H1 (cell line): ENCODE results near the gene PHKA2. TPM values are rescaled to one million over a fixed set of nuclear protein-coding genes. Genes with fewer than 3 reads are reported as not detected.

ENCODE experiments used
- CTCF ChIA-PET: fragments of 300-600 bp; sonication (Branson Sonifier 250); formaldehyde crosslinking; loops from one replicate; lab custom pipeline; 2021; ENCODE audit not compliant: partially characterized antibody; lab: Charles Lee
- POLR2A ChIA-PET: fragments of 300-600 bp; sonication (Branson Sonifier 250); formaldehyde crosslinking; loops from one replicate; lab custom pipeline; 2021; ENCODE audit warnings: inconsistent platforms; ENCODE audit not compliant: partially characterized antibody; lab: Charles Lee
- DNase-seq, 2 experiments: peaks; one replicate each; pipeline versions ENCODE4 v3.0.0 to v3.0.0-alpha.2; 2010 to 2022; ENCODE audit warnings: low spot score in 2 of 2, low read depth in 1 of 2, mixed read lengths in 1 of 2
- FAIRE-seq: peaks from 2 replicates; lab custom pipeline; 2011; peaks lifted over from hg19 to GRCh38; lab: Jason Lieb, UNC
- H2AFZ ChIP-seq: 2 replicates; pipeline ENCODE4 v1.8.1; 2012; ENCODE audit warnings: low read length, inconsistent platforms
- H2AK5ac ChIP-seq: 2 replicates; pipeline ENCODE4 v1.6.1; 2013; ENCODE audit warnings: low read depth, low read length
- H2BK120ac ChIP-seq: replicated peaks from 2 replicates; pipeline ENCODE3; 2013; ENCODE audit warnings: low read depth, low read length, inconsistent platforms
- H2BK12ac ChIP-seq: 2 replicates; pipeline ENCODE4 v1.6.1; 2013; ENCODE audit warnings: low read depth, low read length
- H2BK15ac ChIP-seq: 2 replicates; pipeline ENCODE4 v1.6.1; 2013; ENCODE audit warnings: low read length
- H2BK20ac ChIP-seq: 2 replicates; pipeline ENCODE4 v1.6.1; 2013; ENCODE audit warnings: low read length
- H2BK5ac ChIP-seq: 2 replicates; pipeline ENCODE4 v1.6.1; 2013; ENCODE audit warnings: low read depth, low read length
- H3K14ac ChIP-seq: 2 replicates; pipeline ENCODE4 v1.6.1; 2013; ENCODE audit warnings: inconsistent platforms; ENCODE audit not compliant: insufficient read length
- H3K18ac ChIP-seq: 2 replicates; pipeline ENCODE4 v1.6.1; 2013; ENCODE audit warnings: low read length; ENCODE audit errors: extremely low read depth
- H3K23ac ChIP-seq: 2 replicates; pipeline ENCODE4 v1.6.1; 2013; ENCODE audit warnings: inconsistent platforms; ENCODE audit not compliant: insufficient read length
- H3K23me2 ChIP-seq: 2 replicates; pipeline ENCODE4 v1.6.1; 2013; ENCODE audit warnings: low read depth, low read length
- H3K27ac ChIP-seq: 2 replicates; pipeline ENCODE4 v1.6.1; 2011; ENCODE audit warnings: low read depth, low read length, inconsistent platforms
- H3K27me3 ChIP-seq, 4 experiments: replicated peaks in 1 of 4; 1 replicate in 1 of 4; 2 replicates in 3 of 4; pipeline versions ENCODE4 v1.6.1 to v1.8.1; 2011 to 2013; ENCODE audit warnings: low read length in 3 of 4, mild to moderate bottlenecking in 3 of 4, inconsistent platforms in 2 of 4, mixed read lengths in 2 of 4, moderate library complexity in 1 of 4; ENCODE audit not compliant: control insufficient read depth in 3 of 4, insufficient read depth in 3 of 4; ENCODE audit errors: extremely low read depth in 1 of 4
- H3K36me3 ChIP-seq, 4 experiments: 2 replicates each; pipeline versions ENCODE4 v1.6.1 to v1.8.1; 2011 to 2013; ENCODE audit warnings: mild to moderate bottlenecking in 4 of 4, low read length in 3 of 4, moderate library complexity in 2 of 4, control low read depth in 1 of 4, inconsistent platforms in 1 of 4; ENCODE audit not compliant: insufficient read depth in 4 of 4, control insufficient read depth in 2 of 4
- H3K4ac ChIP-seq: replicated peaks from 2 replicates; pipeline ENCODE3; 2013; ENCODE audit warnings: low read length, low read depth, mixed read lengths, inconsistent platforms; ENCODE audit not compliant: insufficient read length
- H3K4me1 ChIP-seq, 4 experiments: replicated peaks in 1 of 4; 1 replicate in 1 of 4; 2 replicates in 3 of 4; pipeline versions ENCODE4 v1.6.1 to v1.8.1; 2011 to 2013; ENCODE audit warnings: low read length in 3 of 4, inconsistent platforms in 2 of 4, mixed read lengths in 1 of 4; ENCODE audit not compliant: insufficient read depth in 4 of 4, control insufficient read depth in 3 of 4
- H3K4me2 ChIP-seq, 2 experiments: 2 replicates each; pipeline versions ENCODE4 v1.6.1 to v1.8.1; 2011 to 2013; ENCODE audit warnings: low read depth in 2 of 2, low read length in 2 of 2, control low read depth in 1 of 2, inconsistent platforms in 1 of 2, mild to moderate bottlenecking in 1 of 2; ENCODE audit not compliant: insufficient read depth in 1 of 2
- H3K4me3 ChIP-seq, 4 experiments: fragments of 200-600, 300-600 bp in 1 of 4; sonication (generic), shearing (Covaris generic), sonication (Bioruptor Twin) in 1 of 4; 2 replicates each; pipeline versions ENCODE4 v1.5.1 to v1.8.1; 2011 to 2016; ENCODE audit warnings: low read length in 4 of 4, low read depth in 3 of 4, control low read depth in 2 of 4, inconsistent platforms in 2 of 4, mild to moderate bottlenecking in 2 of 4, mixed read lengths in 1 of 4, moderate library complexity in 1 of 4; ENCODE audit not compliant: insufficient read depth in 2 of 4; ENCODE audit errors: extremely low read depth in 1 of 4
- H3K56ac ChIP-seq: replicated peaks from 2 replicates; pipeline ENCODE3; 2013; ENCODE audit warnings: low read depth, mild to moderate bottlenecking, mixed read lengths, low read length, inconsistent platforms; ENCODE audit not compliant: insufficient read length
- H3K79me1 ChIP-seq: 2 replicates; pipeline ENCODE4 v1.6.1; 2013; ENCODE audit warnings: low read depth, low read length, control low read depth
- H3K79me2 ChIP-seq, 2 experiments: 2 replicates each; pipeline versions ENCODE4 v1.6.1 to v1.8.1; 2012 to 2013; ENCODE audit warnings: low read length in 2 of 2, mild to moderate bottlenecking in 2 of 2, inconsistent platforms in 1 of 2; ENCODE audit not compliant: insufficient read depth in 2 of 2, control insufficient read depth in 1 of 2
- H3K9ac ChIP-seq, 4 experiments: replicated peaks in 1 of 4; 1 replicate in 1 of 4; 2 replicates in 3 of 4; pipeline versions ENCODE4 v1.6.1 to v1.8.1; 2011 to 2013; ENCODE audit warnings: low read depth in 3 of 4, low read length in 3 of 4, control low read depth in 2 of 4, mild to moderate bottlenecking in 2 of 4, moderate library complexity in 2 of 4, inconsistent platforms in 1 of 4; ENCODE audit errors: extremely low read depth in 1 of 4
- H3K9me3 ChIP-seq, 2 experiments: 2 replicates each; pipeline versions ENCODE4 v1.6.1 to v1.8.1; 2012 to 2013; ENCODE audit warnings: mild to moderate bottlenecking in 2 of 2, moderate library complexity in 2 of 2, control low read depth in 1 of 2, inconsistent platforms in 1 of 2, low read depth in 1 of 2, low read length in 1 of 2, mixed read lengths in 1 of 2; ENCODE audit not compliant: insufficient read depth in 2 of 2
- H4K20me1 ChIP-seq, 2 experiments: replicated peaks in 1 of 2; 2 replicates each; pipeline versions ENCODE3 to v1.8.1; 2011 to 2013; ENCODE audit warnings: inconsistent platforms in 2 of 2, low read length in 2 of 2, mild to moderate bottlenecking in 1 of 2; ENCODE audit not compliant: insufficient read depth in 2 of 2, control insufficient read depth in 1 of 2
- H4K5ac ChIP-seq: 2 replicates; pipeline ENCODE4 v1.6.1; 2013; ENCODE audit warnings: low read length, low read depth, mixed read lengths, inconsistent platforms; ENCODE audit not compliant: insufficient read length
- H4K8ac ChIP-seq: 2 replicates; pipeline ENCODE4 v1.8.0; 2013; ENCODE audit warnings: mild to moderate bottlenecking, moderate library complexity, low read length, inconsistent platforms; ENCODE audit not compliant: insufficient read depth; ENCODE audit errors: extremely low read depth
- H4K91ac ChIP-seq: replicated peaks from 2 replicates; pipeline ENCODE3; 2013; ENCODE audit warnings: low read length, mixed read lengths, inconsistent platforms; ENCODE audit not compliant: insufficient read length
- TEAD4 ChIP-seq: IDR thresholded peaks from 2 replicates; pipeline ENCODE4 v1.6.1; 2012; ENCODE audit warnings: low read depth, low read length, inconsistent platforms, mixed read lengths
- WGBS, 2 experiments: shearing (Covaris generic) in 1 of 2; methylation state at CpG; one replicate each; pipeline versions ENCODE4 v1.1.6 to v1.1.7; 2013 to 2015; ENCODE audit warnings: low lambda C conversion rate in 2 of 2, mixed read lengths in 2 of 2, inconsistent platforms in 1 of 2, low coverage in 1 of 2, missing lambda C conversion rate in 1 of 2; ENCODE audit not compliant: insufficient replicate concordance in 2 of 2, insufficient coverage in 1 of 2, insufficient read length in 1 of 2; ENCODE audit errors: extremely low coverage in 1 of 2, missing lambda C conversion rate in 1 of 2; 5-methylcytosine and 5-hydroxymethylcytosine counted together
- polyA plus RNA-seq, 7 experiments: library from polyadenylated mRNA; depleted of rRNA in 3 of 7; stranded (reverse) in 5 of 7; unstranded in 2 of 7; fragments of >200 nt in 5 of 7; fragments of 200-250 nt in 2 of 7; gene quantifications; 1 replicate in 5 of 7; 2 replicates in 1 of 7; 4 replicates in 1 of 7; pipeline versions ENCODE4 v1.2.1 to v1.2.3, GENCODE V29; 2011 to 2013; ENCODE audit warnings: missing spikeins in 2 of 7, mixed read lengths in 2 of 7
- total RNA-seq: library from RNA; stranded (reverse); fragmentation: NEBNext Ultra II Directional; extraction: Animal tissue kit (Norgen Biotek cat#: 25700); gene quantifications from 2 replicates; pipeline ENCODE4 v1.2.1, GENCODE V29; 2021
- TF ChIP-seq, protein P1 (sequence below): IDR thresholded peaks from 2 replicates; pipeline ENCODE4 v1.6.1; 2012; ENCODE audit warnings: inconsistent platforms

PHKA2 gene
- total and polyA plus RNA-seq, 2 of the 8 experiments (the other 6 are each of a cell fraction or from before 2014, with no cell fraction given), result 28.1 to 35.8 TPM

DNA sequence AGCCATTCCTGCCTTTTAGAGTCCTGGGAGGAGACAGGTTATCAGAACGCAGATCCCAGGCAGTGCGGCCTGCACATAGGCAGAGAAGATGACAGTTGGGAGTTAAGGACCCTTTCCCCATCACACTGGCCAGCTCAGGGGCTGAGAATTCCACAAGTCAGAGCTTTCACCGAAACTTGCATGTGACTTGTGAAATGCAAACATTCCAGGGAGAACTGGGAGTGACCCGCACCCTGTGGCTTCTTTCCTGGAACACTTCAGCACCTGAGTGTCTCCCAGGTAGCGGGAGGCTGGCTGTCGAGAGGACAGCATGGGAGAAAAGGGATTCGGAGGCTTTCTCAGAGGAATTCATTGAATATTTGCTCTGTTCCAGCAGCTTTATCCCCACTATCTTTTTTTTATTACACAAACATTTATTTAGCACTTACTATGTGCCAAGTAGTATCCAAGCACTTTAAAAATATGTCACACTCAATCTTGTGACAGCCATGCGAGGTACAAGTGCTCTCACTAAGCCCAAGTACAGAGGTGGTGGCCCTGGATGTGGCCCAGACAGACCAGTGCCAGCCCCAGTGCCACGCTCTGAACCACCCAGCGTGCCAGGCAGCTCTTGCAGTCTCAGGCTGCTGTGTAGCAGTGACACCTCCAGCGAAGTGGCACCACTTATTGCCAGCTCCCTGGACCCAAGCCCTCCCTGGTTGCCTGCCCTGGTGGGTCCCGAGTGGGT, 100.5 kb downstream of the PHKA2 start:
- FAIRE-seq, result no peak

More for the DNA sequence above, 100.5 kb downstream of the PHKA2 start:
- H3K4me1 ChIP-seq, result peaks cover 0 to 10% (median 2%) of the 10 kb centered on the region in 4 experiments; a peak in 2 of 7 replicates
- peaks cover 10% of the 10 kb centered on the region; the same call in 1 of the 2 replicates for H3K23me2 ChIP-seq
- no peaks in the 10 kb centered on the region for H3K36me3 ChIP-seq
- H2BK15ac ChIP-seq, result no peak overlapping the region
- H3K56ac ChIP-seq, result no peak overlapping the region
- H2BK12ac ChIP-seq, result no peak overlapping the region
- no peak overlapping the region for H2AK5ac ChIP-seq
- H3K18ac ChIP-seq, result no peak overlapping the region
- H2BK120ac ChIP-seq, result no peak overlapping the region
- no peak overlapping the region for H3K4me3 ChIP-seq
- no peak overlapping the region for H3K27ac ChIP-seq
- no peak overlapping the region for H3K14ac ChIP-seq
- no peak overlapping the region for H4K91ac ChIP-seq
- H3K4ac ChIP-seq, result no peak overlapping the region
- H3K23ac ChIP-seq, result no peak overlapping the region
- no peak for DNase-seq
- no peaks in the 10 kb centered on the region for H3K79me1 ChIP-seq
- no peak overlapping the region for H3K9ac ChIP-seq
- no peak overlapping the region for H4K5ac ChIP-seq
- H2BK5ac ChIP-seq, result no peak overlapping the region
- WGBS, 2 experiments, result 69% methylated on average over 10 of the region's 12 CpGs; no CpG with 5 or more reads in 1 of the 2 experiments
- no peak overlapping the region for H2BK20ac ChIP-seq
- ChIA-PET CTCF (interaction anchor here (0.6 kb wide), 2 partner anchors 146 to 445 kb away, joined by 3 to 5 read pairs; no protein-coding TSS in a partner anchor), POLR2A (no interaction called here)
- no peak overlapping the region for H2AFZ ChIP-seq
- H3K4me2 ChIP-seq, result no peak overlapping the region; a peak in 1 of 4 replicates
- H4K20me1 ChIP-seq, result no peaks in the 10 kb centered on the region
- H3K79me2 ChIP-seq, result no peaks in the 10 kb centered on the region
- no peaks in the 10 kb centered on the region for H3K9me3 ChIP-seq
- H3K27me3 ChIP-seq, result no peaks in the 10 kb centered on the region; a peak in 1 of 7 replicates
- TF ChIP-seq TEAD4, result peak; percentile 58; the same call in 1 of the 2 replicates
- TF ChIP-seq, protein P1, sequence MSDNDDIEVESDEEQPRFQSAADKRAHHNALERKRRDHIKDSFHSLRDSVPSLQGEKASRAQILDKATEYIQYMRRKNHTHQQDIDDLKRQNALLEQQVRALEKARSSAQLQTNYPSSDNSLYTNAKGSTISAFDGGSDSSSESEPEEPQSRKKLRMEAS, result no peak
- no peak overlapping the region for H4K8ac ChIP-seq
